Stimulated activated CD8-positive, alpha-beta memory T cell treated with anti-CD3 and anti-CD28 coated beads, Interleukin-4, amount 100 ng/mL, for 4 hours (primary cell): ENCODE data around the gene FBXL4.
"Not testable (repeated sequence)": the region's sequence is repeated elsewhere in the genome, so short reads cannot be mapped to it uniquely, and the experiment has no call there.

Source experiments
- DNase-seq, 2 donors: peaks; one replicate each; pipeline ENCODE4 v3.0.0-alpha.2; 2020; ENCODE audit warnings: low read depth in 2 of 2, low spot score in 1 of 2

The FBXL4 gene

GRCh38 chr6:98946266-98946878, 1.4 kb downstream of the FBXL4 start:
- no peak for DNase-seq

DNA sequence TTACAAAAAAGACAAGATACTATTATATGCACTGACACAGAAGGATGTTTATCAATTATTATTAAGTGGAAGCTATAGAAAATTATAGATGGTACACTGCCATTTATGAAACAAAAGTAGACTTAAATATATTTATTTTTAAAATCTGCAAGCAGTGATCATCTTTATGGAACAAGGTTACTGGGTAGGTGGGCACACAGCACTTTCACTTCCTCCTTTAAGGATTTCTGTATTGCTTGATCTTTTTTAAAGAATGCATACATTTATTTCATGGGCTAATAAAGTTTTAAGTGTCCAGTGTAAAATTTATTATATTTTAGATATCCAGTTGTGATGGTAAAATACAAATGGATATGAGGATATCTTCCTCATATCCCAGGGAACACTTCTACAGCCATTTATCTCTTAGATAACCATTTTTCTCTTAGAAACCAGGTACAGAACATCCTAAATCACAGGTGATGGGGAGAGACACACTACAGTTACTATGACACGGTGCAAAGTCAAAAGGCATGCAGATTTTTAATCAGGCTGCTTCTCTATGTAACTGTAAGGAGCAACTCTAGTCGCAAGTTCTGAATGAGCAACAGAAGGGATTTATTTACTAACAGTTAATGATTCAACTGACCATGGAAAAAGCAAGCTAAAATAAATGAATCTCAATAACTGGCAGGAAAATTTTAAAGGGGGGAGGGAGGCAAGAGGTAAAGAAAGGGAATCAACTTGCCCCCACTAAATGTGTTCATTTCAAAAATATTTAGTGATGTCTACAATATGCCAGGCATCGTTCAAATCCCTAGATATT, 2.2 kb downstream of the FBXL4 start:
- no peak for DNase-seq

GRCh38 chr6:98944598-98945081, 3.1 kb downstream of the FBXL4 start:
- DNase-seq = no peak

DNA sequence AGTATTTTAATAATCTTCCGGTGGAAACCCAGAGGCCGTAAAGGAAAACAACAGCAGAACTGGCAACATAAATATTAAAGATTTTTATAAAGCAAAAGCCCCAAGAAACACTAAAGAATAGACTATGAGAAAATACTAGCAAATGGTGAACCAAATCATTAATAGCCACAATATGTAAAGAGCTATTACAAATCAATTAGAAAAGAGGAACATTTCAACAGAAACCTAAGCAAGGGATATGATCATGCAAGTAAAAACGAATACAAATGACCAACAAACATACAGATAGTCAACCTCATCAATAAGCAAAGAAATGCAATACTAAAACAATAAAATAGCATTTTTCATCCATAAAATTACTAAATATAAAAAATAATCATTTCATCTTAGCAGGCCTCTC, 3.6 kb downstream of the FBXL4 start:
- no peak for DNase-seq

- no peak for DNase-seq
Observed at GRCh38 chr6:98942263-98942803, 5.4 kb downstream of the FBXL4 start.

GRCh38 chr6:98941319-98941718, 6.4 kb downstream of the FBXL4 start:
- no peak for DNase-seq

GRCh38 chr6:98937351-98937750, 10.4 kb downstream of the FBXL4 start:
- DNase-seq = no peak

DNA sequence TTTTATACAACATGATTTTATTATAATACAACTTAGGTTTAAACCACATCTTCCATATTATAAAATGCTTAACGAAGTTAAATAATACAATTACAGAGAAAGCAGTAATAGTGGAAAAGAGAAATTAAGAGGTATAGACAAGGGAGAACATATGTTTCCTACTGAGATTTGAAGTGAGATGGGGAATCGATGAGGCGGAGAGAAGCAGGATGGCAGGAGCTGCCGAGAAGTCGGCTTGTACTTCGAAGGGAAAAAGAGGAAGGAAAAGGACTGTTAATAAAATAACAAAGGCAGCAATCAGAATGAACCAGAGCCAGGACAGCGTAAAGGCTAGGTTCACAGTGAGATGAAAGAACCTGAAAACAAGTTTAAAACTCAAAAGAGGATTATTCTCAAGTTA, 15.4 kb downstream of the FBXL4 start:
- DNase-seq = no peak

GRCh38 chr6:98931696-98932095, 16.1 kb downstream of the FBXL4 start:
- DNase-seq = no peak

DNA sequence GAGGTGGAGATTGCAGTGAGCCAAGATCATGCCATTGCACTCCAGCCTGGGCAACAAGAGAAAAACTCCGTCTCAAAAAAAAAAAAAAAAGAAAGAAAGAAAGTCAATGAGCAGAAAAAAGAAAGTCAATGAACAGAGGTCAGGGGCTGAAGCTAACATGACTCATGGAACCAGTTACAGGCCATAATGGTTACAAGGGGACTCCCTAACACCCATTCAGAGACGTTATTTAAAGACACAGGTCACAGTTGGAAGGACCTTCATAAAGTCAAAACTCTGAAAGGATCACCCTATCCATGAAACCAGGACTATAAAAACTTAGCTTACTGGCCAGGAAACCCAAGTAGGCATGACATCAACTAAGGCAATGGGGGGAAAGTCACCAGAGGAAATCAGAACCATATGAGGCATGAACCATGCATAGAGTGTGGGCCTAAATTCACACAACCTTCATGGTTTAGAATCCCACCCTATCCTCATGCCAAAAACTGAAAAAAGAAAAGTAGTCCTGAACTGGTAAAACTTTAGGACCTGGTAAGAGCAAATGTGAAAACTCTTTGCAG, 18.2 kb downstream of the FBXL4 start:
- DNase-seq = no peak

DNA sequence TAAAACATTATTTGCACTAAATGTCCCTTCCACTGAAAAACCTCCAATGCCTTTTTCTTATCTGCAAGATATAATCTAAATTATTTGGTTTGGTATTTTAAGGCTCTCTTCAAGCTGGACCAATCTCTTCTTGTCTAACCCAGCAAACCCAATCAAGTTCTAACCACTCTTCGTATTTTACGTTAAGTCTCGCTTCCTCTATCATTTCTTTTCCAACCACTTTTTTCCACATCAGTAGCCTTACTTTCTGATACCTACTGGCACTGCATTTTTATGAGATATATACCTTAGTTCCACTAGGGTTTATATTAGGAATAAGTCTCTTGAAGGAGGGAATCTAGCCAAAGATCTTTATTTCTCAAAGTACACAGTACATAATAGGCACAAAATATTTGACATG, 19.1 kb downstream of the FBXL4 start:
- DNase-seq = no peak

- DNase-seq = no peak
Observed at GRCh38 chr6:98927534-98927933, 20.2 kb downstream of the FBXL4 start.

DNA sequence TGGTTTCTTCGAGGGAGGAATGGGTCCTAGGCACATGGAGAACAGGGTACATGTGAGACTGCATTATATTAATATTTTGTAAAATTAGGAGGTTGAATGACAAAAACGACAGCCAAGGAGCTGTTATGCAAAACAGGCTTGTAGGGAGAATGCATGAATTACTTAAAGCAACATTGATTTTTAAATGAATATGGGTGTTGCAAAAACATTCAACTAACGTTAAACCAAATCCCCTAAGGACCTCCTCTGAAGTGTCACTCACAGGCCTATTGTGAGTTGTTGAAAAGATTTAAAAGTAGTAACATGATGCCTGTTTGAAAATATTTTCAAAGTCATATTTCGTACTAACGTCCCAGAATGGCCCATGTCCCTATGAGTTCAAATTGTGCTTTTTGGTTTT, 21.9 kb downstream of the FBXL4 start:
- no peak for DNase-seq

DNA sequence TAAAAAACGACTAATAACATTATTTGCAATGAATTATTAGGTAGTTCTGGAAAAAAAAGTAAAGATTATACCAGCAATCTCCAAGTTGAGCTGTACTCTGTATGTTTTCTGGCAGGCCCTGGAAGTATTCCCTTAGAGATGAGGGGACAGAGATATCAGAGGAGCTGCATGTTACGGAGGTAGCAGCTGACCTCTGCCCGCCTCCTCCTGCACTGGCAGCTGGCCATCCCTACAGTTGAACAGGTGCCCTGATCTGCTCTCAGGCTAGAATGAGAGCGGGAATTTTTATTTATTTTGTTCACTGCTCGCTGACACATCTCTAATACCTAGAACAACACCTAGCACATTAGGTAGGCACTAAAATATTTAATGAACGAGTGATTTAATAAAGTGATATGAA, 23.1 kb downstream of the FBXL4 start:
- no peak for DNase-seq

- DNase-seq = no peak
Observed at GRCh38 chr6:98920904-98921431, 26.8 kb downstream of the FBXL4 start.

- DNase-seq = not testable (repeated sequence)
Observed at GRCh38 chr6:98910946-98911345, 36.8 kb downstream of the FBXL4 start.

DNA sequence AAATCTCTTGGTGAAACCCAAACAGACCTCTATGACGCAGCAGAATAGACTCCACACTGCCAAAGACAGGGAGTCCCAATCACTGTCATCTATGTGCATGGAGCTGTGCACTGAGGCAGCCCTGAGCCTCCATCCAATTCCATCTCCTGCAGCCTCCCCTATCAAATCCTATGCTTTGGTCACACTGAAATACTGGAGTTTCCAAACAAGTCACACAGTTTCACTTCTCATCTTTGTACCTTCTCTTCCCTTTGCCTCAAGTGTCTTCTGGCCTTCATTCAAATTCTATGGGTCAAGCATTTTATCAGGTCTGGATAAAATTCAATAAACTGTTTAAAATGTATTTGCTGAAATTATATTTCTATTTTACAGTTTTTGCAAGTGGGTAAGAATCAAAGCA, 38.5 kb downstream of the FBXL4 start:
- DNase-seq = no peak

DNA sequence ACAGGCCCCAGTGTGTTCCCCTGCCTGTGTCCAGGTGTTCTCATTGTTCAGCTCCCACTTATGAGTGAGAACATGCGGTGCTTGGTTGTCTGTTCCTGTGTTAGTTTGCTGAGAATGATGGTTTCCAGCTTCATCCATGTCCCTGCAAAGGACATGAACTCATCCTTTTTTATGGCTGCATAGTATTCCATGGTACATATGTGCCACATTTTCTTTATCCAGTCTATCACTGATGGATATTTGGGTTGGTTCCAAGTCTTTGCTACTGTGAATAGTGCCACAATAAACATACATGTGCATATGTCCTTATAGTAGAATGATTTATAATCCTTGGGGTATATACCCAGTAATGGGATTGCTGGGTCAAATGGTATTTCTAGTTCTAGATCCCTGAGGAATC, 41.4 kb downstream of the FBXL4 start:
- not testable (repeated sequence) for DNase-seq

DNA sequence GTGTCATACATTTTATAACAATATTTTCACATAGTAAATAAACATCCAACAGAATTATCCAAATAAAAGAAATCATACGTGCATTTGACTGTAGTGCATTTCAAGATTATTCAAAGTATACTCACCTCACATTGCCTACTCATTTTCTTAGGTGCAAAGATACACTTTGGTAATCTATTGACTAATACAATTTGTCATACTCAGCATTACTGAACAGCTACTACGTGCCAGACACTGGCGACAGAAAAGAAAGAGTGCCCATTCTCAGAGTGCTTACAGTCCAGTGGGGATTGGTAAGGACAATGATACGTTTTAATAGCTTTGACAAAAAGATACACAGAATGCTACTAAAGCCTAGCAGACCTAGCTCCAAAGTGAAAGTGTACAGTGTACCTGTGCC, 42.0 kb downstream of the FBXL4 start:
- no peak for DNase-seq

GRCh38 chr6:98904096-98904495, 43.6 kb downstream of the FBXL4 start:
- no peak for DNase-seq

GRCh38 chr6:98900706-98901105, 47.0 kb downstream of the FBXL4 start:
- no peak for DNase-seq

- DNase-seq = no peak
Observed at GRCh38 chr6:98894810-98895209, 52.9 kb downstream of the FBXL4 start.
